Epithelial cell of proximal tubule (primary cell): ENCODE results near the gene KBTBD2. TPM values are rescaled to one million over a fixed set of nuclear protein-coding genes. Genes with fewer than 3 reads are reported as not detected.
"Not testable (repeated sequence)": the region's sequence is repeated elsewhere in the genome, so short reads cannot be mapped to it uniquely, and the experiment has no call there.

Experiments used
- DNase-seq: peaks from one replicate; pipeline ENCODE4 v3.0.0-alpha.2; 2011; ENCODE audit warnings: low read depth
- H3K4me3 ChIP-seq: 2 replicates; pipeline ENCODE4 v1.5.1; 2011; ENCODE audit warnings: low read depth, mild to moderate bottlenecking, low read length
- CTCF ChIP-seq: conservative IDR thresholded peaks from 2 replicates; pipeline ENCODE4 v1.5.1; 2012; ENCODE audit warnings: low read depth, mild to moderate bottlenecking, low read length
- total RNA-seq: library from RNA; depleted of rRNA; stranded (reverse); fragments of >200 nt; gene quantifications from 2 replicates; pipeline ENCODE4 v1.2.3, GENCODE V29; 2015

KBTBD2 gene
- total RNA-seq, 1 donor from 2014 or later: 21.0 TPM

GRCh38 chr7:32870298-32870697, 21.3 kb downstream of the KBTBD2 start:
- H3K4me3 ChIP-seq: no peak overlapping the region
- TF ChIP-seq CTCF: no peak
- no peak for DNase-seq

DNA sequence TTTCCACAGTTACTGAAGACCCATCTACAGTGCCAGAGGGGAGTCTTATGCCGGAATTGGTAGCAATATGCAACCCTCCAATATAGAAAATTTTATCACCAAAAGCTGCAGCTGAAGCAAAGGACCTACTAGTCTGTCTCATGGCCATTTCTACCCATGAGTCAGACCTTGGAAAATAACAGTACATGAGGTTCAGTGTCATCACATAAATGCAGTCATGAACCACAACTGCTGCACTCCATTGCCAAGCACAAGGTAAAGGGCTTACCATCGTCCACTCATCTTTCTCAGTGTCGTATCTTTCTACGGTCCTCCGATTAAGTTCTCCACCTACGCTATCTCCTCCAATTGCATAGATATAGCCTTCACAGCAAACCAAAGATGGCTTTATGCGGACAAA, 21.8 kb downstream of the KBTBD2 start:
- TF ChIP-seq CTCF: no peak
- no peak overlapping the region for H3K4me3 ChIP-seq
- no peak for DNase-seq

DNA sequence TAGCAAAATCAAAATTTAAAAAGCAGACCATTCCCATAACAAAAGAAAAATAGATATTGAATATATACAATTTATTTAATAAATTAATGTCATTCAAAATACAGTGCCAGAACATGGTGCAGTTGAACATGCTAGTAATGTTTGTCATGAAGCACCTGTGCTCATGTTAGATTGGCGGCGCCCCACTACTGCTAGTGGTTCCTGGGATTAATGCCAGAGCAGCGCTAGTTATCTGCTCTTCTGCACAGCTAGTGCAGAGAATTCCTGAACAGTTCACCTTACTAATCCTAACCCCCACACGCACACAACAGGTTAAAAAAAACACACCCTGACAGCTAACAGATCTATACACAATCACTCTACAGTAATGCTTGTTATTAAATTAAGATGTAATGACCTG, 23.4 kb downstream of the KBTBD2 start:
- no peak for DNase-seq
- no peak for TF ChIP-seq CTCF
- no peak overlapping the region for H3K4me3 ChIP-seq

DNA sequence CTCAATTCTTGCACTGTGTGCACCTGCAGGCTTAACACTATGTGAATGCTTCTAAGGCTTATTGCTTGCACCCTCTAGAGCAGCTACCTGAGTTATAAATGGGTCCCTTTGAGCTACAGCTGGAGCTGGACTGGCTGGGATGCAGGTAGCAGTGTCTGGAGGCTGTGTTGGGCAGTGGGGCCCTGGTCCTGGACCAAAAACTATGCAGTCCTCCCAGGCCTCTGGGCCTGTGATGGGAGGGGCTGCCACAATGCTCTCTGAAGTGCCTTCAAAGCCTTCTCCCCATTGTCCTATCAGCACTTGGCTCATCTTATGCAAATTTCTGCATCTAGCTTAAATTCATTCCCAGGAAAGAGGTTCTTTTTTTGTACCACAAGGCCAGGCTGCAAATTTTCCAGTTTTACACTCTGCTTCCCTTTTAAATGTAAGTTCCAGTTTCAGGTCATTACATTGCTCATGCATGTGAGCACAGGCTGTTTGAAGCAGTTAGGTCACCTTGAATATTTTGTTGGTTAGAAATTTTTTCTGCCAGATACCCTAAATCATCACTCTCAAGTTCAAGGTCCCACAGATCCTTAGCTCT, 26.0 kb downstream of the KBTBD2 start:
- TF ChIP-seq CTCF: no peak
- DNase-seq: no peak
- no peak overlapping the region for H3K4me3 ChIP-seq

DNA sequence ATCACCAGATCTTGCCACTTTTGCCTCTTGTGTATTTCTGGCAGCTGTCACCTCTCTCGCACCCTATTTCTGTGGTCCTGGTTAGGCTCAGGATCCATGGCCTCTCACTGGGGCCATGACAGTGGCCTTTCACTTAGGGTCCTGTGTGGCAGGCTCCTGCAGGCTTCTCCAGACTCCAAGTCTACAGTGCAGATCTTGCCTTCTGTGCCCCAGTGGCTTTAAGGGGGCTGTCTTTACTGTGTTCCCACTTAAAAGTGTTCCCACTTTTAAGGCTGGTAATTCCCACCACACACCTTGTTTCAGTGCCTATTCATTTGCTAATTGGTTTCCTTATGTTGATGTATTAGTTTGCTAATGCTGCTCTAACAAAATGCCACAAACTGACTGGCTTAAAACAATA, 27.7 kb downstream of the KBTBD2 start:
- not testable (repeated sequence) for DNase-seq

GRCh38 chr7:32860090-32860489, 31.5 kb downstream of the KBTBD2 start:
- no peak for TF ChIP-seq CTCF
- no peak overlapping the region for H3K4me3 ChIP-seq

More for the DNA sequence above, 27.7 kb downstream of the KBTBD2 start:
- H3K4me3 ChIP-seq: not testable (repeated sequence)

DNA sequence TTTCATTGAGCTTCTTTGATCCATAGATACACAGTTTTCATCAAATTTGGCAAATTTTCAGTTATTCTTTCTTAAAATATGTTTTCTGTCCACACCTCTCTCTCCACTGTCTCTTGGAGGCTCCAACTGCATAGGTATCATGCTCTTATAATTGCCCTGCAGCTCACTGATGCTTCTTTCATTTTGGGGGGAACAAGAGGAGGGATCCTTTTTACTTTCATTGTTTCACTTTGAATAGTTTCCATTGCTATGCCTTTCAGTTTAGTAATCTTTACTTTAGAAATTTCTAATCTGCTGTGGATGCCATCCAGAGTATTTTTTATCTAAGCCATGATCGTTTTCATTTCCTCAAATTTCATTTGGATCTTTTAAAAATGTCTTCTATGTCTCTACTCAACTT, 32.9 kb downstream of the KBTBD2 start:
- DNase-seq: no peak
- H3K4me3 ChIP-seq: no peak overlapping the region
- no peak for TF ChIP-seq CTCF

More at GRCh38 chr7:32860090-32860489, 31.5 kb downstream of the KBTBD2 start:
- DNase-seq: no peak

- not testable (repeated sequence) for H3K4me3 ChIP-seq, DNase-seq
Measured at GRCh38 chr7:32857063-32857462, 34.5 kb downstream of the KBTBD2 start.

- DNase-seq, H3K4me3 ChIP-seq: not testable (repeated sequence)
Measured at GRCh38 chr7:32855837-32856775, 35.5 kb downstream of the KBTBD2 start.

DNA sequence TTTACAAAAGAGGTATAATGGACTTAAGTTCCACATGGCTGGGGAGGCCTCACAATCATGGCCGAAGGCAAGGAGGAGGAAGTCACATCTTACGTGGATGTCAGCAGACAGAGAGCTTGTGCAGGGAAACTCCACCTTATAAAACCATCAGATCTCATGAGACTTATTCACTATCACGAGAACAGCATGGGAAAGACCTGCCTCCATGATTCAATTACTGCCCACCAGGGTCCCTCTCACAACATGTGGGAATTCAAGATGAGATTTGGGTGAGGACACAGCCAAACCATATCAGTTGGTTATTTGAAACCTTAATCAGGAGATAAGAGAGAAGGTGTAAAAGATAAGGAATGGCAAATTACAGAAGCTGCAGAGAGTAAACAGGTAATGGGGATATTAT, 40.9 kb downstream of the KBTBD2 start:
- not testable (repeated sequence) for H3K4me3 ChIP-seq, DNase-seq

DNA sequence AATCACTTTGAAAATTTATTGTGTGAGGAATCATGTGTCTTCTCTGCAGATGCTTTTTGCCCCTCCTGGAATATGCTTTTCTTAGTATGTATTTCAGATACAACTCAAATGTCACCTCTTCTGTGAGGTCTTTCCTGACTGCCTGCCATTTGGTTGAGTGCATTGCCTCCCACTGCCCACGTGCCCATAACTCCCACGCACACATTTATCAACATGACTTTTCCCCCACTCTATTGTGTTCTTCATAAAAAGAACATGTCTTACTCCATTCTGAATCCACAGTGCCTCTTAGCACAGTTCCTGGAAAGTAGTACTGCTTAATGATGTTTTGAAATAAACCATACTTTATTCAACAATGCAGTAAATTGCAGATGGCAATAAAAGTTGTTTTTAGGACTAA, 42.9 kb downstream of the KBTBD2 start:
- not testable (repeated sequence) for DNase-seq, H3K4me3 ChIP-seq
